ENCODE measurements around the gene NAA50. TPM values are rescaled to one million over a fixed set of nuclear protein-coding genes. Genes with fewer than 3 reads are reported as not detected.

NAA50 gene
- total and polyA plus RNA-seq, 2 experiments from 2014 or later, result 103 to 260 TPM

DNA sequence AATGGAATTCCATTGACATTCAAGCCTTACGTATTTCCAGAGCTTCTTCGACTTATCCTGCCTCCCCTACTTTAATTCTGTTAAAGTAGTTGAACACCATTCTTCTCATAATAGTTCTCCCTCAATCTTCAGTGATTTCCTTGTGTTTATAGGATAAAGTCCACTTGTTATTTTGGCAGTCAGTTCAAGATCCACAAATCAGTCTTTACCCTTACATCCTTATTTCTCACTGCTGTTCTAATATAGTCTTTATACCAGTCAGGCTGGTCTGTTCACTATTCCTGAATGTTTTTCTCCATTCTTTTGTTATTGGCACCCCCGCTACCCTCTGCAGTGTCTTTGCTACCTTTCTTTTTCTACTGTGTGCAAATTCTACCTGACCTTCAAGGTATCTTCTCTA lies 30.5 kb upstream of the NAA50 start:
- H3K36me3 Mint-ChIP-seq (ENCODE audit: low read depth), result no peaks in the 10 kb centered on the region; the same call in 2 of the 3 replicates
- TF ChIP-seq ZNF114 (CRISPR knock-in tag; IDR thresholded peaks at IDR 0.05) (no peak), ZNF331 (CRISPR knock-in tag; IDR thresholded peaks at IDR 0.05; ENCODE audit: low read depth) (no peak), ZNF462 (CRISPR knock-in tag; IDR thresholded peaks at IDR 0.05) (no peak), EZH2phosphoT487 (IDR thresholded peaks at IDR 0.05; ENCODE audit: unreplicated experiment) (no peak), JUNB (IDR thresholded peaks at IDR 0.05; ENCODE audit: unreplicated experiment) (no peak), ETS1 (IDR thresholded peaks at IDR 0.05) (no peak), STAT1 (IDR thresholded peaks at IDR 0.05; ENCODE audit: unreplicated experiment) (no peak), NANOG (IDR thresholded peaks at IDR 0.05; ENCODE audit: borderline replicate concordance) (no peak), CREB1 (CRISPR knock-in tag; IDR thresholded peaks at IDR 0.05; ENCODE audit: low read depth) (no peak), EZH2 (IDR thresholded peaks at IDR 0.05; ENCODE audit: low read depth, unreplicated experiment) (no peak), CTCF (conservative IDR thresholded peaks at IDR 0.05; ENCODE audit: low read depth in 2 of 2) (no peak), POLR2AphosphoS5 (IDR thresholded peaks at IDR 0.05; ENCODE audit: low read depth) (no peak)
- TF ChIP-seq, protein P1, sequence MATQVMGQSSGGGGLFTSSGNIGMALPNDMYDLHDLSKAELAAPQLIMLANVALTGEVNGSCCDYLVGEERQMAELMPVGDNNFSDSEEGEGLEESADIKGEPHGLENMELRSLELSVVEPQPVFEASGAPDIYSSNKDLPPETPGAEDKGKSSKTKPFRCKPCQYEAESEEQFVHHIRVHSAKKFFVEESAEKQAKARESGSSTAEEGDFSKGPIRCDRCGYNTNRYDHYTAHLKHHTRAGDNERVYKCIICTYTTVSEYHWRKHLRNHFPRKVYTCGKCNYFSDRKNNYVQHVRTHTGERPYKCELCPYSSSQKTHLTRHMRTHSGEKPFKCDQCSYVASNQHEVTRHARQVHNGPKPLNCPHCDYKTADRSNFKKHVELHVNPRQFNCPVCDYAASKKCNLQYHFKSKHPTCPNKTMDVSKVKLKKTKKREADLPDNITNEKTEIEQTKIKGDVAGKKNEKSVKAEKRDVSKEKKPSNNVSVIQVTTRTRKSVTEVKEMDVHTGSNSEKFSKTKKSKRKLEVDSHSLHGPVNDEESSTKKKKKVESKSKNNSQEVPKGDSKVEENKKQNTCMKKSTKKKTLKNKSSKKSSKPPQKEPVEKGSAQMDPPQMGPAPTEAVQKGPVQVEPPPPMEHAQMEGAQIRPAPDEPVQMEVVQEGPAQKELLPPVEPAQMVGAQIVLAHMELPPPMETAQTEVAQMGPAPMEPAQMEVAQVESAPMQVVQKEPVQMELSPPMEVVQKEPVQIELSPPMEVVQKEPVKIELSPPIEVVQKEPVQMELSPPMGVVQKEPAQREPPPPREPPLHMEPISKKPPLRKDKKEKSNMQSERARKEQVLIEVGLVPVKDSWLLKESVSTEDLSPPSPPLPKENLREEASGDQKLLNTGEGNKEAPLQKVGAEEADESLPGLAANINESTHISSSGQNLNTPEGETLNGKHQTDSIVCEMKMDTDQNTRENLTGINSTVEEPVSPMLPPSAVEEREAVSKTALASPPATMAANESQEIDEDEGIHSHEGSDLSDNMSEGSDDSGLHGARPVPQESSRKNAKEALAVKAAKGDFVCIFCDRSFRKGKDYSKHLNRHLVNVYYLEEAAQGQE (IDR thresholded peaks at IDR 0.05; ENCODE audit: unreplicated experiment), result no peak
- no peaks in the 10 kb centered on the region for H3K27me3 Mint-ChIP-seq (ENCODE audit: insufficient read depth, low read depth, poor library complexity)
- DNase-seq (ENCODE audit: low spot score) (no peak), ATAC-seq (no peak)
- Histone ChIP-seq H3K4me3 (no peak overlapping the region), H2AFZ (no peak overlapping the region), H3K4me1 (ENCODE audit: insufficient read depth) (peaks cover 15% of the 10 kb centered on the region), H3K79me2 (replicated peaks; ENCODE audit: insufficient read depth) (no peaks in the 10 kb centered on the region; the same call in 1 of the 2 replicates), H4K20me1 (replicated peaks; ENCODE audit: insufficient read depth) (no peaks in the 10 kb centered on the region), H3K27me3 (ENCODE audit: insufficient read depth) (no peaks in the 10 kb centered on the region), H3K27ac (ENCODE audit: low read depth) (no peak overlapping the region), H3F3A (replicated peaks; ENCODE audit: low read depth) (no peaks in the 10 kb centered on the region), H3K9me2 (ENCODE audit: insufficient read depth) (0 out of 2 replicates have a peak, but pooled peaks cover 4% of the 10 kb centered on the region), H3K36me3 (ENCODE audit: insufficient read depth) (no peaks in the 10 kb centered on the region), H3K4me2 (peak overlapping the region; percentile 44; the same call in 1 of the 2 replicates)
- no peaks in the 10 kb centered on the region; the same call in 2 of the 3 replicates for H3K9me3 Mint-ChIP-seq
- peaks cover 16% of the 10 kb centered on the region for H3K4me1 Mint-ChIP-seq
- H3K27ac Mint-ChIP-seq, result no peak overlapping the region; the same call in 1 of the 2 replicates
- no peak overlapping the region for H3K4me3 Mint-ChIP-seq

Data from GM23338 (cell line).